ENCODE measurements around the gene DOK3.

The DOK3 gene

DNA sequence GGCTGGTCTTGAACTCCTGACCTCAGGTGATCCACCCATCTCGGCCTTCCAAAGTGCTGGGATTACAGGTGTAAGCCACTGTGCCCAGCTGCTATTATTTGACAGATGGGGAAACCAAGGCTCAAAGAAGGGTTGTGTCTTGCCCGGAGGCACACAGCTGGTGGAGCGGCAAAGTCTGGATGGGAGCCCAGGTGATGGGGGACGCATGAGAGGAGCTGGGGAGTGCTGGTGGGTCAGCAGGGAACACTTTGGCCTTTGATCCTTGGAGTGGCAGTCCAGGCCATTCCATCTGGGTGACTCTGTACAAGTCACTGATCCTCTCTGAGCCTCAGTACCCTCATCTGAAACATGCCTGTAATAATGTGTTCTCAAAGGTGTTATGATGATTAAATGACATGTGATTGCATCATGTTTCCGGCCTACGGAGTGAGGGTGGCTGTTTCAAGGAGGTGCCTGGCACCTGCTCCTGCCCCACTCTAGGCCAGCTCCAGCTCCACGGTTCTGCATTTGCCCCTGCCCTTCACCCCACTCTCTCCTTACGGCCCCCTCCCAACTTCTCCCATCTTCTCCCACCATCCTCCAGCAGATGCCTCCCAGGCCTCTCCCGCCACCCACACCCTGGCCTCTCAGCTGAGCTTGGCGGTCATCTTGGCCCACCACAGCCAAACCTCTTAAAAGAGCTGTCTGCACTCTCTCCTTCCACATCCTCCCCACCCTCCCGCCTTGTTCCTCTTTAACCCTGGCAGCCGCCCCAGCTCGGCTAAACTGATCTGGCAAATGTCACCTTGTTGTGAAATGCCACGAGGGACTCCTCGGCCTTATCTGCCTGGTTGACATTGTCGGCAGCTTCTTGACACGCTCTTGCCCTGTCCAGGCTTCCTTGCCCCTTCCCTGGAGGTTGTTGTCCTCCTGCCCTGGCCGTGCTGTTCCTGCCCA lies 30.6 kb downstream of the DOK3 start:
- DNase-seq: peak; percentile 54

DNA sequence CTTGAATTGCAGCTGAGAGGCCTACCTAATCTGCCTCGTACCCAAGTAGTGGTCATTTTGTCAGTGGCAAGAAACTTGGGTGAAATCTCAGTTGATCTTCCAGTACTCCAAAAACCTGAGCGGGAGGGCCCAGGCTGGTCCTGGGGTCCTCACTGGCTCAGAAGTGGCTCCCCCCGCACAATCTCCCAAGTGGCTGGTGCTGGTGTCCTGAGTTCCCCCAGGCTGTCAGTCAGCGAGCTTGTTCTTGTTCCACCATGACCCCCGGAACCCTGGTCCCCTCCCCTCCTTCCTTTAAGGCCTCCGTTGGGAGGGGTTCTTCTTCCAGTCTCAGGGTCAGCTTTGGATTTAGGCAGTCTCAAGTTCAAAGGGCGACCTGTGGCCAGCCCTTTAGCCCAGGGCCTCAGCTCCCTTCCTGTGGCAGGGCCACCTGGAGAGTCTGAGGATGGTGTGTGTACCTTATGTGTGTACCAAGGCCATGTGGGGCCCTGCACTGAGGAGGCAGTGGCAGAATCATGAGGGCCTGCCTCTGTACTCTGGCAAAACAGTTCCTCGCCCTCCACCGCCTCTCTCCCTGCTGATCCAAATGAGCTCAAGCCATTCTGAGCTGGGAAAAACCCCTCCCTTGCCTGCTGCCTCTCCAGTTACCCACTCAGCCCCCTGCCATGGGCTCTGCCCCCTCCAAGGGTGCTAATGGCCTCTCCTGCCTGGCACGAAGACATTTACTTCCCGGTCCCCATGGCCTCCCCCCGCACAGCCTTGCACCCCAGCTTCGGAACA lies 31.7 kb downstream of the DOK3 start:
- DNase-seq: no peak

DNA sequence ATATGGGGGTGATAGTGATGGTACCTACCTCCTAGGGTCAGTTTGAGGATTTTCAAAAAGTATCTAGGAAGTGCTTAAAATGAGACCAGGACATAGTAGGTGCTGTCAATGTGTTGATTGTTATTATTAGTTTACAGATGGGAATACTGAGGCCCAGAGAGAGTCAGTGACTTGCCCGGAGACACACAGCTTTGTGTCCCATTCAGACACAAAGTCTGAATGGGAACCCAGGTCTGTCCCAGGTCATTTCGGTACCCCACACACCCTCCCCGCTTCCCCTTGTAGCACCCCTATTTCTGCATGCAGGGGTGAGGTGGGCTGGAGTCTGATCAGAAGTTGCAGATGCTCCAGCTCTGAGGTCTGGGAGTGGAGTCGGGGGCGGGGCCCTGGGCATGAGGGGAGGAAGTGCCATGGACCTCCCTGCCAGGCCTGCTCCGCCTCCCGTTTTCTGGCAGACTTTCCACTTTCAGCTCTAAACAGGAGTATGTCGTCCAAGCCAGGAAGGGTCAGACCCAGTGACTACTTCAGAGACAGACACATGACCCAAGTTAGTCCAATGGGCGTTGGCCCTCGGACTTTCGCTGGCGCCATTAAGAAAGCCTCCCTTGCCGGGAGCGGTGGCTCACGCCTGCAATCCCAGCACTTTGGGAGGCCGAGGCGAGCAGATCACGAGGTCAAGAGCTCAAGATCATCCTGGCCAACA lies 32.9 kb downstream of the DOK3 start:
- DNase-seq: no peak

DNA sequence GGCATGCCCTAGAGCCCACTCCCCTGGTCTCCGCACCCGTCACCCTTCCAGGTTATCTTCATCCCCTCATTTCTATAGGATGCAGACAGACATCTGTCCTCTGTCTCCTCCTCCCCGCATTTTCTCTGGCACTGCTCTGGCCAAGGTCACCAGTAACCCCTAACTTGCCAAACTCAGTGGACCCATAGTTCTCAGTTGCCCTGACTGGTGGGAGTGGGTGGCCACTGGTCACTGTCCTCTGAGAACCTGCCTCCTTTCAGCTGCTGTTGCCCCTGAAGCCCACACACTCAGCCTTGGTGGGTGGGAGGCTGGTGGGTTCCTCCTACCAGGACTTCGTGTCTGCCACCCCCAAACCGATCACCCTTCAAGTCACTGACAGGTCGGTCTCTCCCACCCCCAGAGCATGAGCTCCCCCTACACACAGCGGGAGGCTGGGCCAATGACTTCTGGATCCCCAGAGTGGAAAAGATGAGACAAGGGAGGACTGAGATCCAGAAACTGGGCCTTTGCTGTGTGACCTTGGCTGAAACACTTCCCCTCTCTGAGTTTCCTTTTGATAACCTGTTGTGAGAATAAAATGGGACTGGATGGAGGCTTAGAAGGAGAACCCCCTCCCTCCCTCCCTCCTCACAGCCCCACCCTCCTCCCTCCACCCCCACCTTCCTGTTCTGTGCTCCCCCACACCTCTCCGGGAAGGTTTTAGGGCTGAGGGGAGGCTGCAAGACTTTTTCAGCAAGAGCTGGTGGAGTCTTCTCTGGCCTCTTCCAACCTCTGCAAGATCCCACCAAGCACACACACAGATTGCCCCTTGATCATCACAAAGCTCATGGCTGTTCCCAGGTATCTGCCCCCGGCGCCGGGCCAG lies 33.8 kb downstream of the DOK3 start:
- no peak for DNase-seq

DNA sequence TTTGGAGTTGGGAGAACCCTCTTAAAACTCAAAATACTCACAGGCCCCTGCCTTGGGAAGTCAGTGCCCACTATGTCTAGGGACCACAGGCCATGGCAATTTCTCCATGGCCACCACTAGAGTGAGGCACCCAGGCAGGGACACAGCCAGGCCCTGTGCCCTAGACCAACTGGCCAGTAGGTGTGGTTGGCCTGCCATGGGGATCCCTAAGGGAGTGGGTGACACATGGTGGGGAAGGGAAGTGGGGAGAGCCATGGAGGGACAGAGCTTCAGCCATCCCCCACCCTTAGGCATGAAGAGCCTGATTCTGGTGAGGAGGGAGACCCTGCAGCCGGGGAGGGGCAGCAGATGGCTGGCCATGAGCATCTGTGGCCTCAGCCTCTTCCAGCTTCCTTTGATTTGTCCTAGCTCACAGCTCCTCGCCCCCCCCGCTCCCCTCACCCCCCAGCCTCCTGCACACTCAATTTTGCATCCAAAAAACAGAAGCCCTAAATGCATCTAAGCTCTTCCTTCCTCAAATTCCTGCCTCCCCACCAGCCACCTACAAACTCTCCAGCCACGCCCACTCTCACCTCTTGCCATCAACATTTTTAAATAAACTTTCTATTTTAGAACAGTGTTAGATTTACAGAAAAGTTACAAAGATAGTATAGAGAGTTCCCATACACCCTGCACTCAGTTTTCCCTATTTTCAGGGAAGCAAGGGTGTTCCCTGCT lies 34.6 kb downstream of the DOK3 start:
- DNase-seq: no peak

DNA sequence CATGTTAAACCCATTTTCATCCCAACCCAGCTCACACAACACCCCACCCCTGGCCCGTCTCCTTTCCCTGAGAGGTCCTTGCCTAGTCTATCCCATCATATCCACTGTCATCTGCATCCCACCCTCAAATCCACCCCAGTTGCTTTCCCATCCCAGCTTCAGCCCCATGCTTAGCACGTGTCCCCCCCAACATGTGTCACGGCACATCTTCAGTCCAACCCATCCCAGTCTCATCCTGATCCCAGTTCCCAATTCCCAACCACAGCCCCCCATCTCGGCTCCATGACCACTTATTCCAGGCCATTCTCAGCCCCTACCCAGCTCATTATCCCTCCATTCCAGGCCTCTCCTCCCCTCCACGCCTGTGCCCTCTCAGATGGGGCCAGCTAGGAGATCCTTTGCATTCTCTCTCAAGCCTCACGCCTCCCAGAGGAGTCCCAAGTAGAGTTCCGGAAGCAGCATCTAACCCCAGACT lies 35.6 kb downstream of the DOK3 start:
- DNase-seq: no peak

DNA sequence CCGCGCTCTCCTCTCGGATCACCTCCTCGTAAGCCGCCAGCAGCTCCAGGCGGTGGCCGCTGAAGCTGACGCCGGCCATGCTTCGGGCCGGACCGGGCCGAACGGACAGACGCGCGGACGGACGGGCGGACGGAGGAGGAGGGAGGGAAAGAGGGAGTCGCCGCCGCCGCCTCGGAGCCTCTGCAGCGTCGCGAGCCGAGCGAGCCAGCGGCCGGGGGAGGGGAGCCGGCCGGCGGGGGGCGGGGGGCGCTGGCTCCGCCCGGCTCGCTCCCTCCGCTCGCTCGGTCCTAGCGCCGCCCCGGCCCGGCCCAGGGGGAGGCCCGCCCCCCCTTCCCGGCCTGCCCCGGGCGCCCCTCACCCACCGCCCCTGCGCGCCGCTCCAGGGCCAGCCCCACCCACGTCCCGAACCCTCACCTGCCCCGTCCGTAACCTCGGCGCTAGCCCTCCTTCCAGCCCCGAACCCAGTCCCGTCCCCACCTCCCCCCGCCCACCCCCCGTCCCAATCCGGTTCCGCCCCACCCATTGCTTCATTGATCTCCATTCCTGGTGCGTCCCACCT lies 36.1 kb downstream of the DOK3 start, which contains the start of gene DBN1:
TSS of gene DBN1 (minus strand) at position 192 of the 559 bp plus-strand sequence. CDS start at position 79, 113 bp downstream.
- DNase-seq: no peak

DNA sequence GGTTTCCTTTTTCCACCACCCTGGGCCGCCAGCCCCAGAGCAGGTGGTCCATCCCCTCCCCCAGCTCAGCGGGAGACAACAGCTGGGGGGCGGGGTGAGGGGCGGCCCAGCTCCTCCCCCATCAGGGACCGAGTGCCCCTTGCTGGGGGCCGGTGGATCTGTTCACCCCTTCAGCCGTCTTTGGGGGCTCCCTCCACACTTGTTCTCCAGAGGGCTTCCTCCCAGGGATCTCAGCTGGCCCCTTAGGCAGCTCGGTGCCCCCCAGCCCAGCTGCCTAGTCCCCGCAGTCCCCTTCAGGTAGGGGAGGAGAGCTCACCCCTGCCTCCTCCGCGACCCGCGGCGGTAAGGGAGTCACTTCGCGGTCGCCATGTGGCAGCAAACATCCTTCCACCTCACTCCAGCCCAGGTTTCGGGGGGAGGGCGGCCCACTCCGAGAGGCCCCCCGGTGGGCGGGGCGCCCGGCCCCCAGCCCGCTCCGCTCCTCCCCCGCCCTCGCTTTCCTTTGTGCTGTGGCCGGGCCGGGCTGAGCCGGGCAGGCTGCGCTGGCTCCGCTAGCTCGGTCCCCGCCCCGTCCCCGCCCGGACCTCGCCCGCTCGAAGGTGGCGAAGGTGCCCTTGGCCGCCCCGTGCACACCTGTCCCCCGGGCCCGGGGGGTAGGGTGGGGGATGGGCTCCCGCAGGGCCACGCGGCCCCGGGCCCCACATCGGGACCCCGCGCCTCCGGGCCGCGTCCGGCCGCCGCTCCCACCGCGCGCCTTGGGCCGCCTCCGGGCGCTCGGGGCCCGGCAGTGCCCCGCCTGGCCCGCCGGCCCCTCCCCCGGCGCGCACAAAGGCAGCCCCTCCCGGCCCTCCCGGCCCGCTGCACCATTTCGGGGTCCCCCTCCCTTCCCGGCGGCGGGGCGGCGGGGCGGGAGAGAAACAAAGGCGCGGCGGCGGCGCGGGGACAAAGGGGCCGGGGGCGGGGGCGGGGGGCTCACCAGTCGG lies 36.9 kb downstream of the DOK3 start:
- DNase-seq: peak; percentile 40

DNA sequence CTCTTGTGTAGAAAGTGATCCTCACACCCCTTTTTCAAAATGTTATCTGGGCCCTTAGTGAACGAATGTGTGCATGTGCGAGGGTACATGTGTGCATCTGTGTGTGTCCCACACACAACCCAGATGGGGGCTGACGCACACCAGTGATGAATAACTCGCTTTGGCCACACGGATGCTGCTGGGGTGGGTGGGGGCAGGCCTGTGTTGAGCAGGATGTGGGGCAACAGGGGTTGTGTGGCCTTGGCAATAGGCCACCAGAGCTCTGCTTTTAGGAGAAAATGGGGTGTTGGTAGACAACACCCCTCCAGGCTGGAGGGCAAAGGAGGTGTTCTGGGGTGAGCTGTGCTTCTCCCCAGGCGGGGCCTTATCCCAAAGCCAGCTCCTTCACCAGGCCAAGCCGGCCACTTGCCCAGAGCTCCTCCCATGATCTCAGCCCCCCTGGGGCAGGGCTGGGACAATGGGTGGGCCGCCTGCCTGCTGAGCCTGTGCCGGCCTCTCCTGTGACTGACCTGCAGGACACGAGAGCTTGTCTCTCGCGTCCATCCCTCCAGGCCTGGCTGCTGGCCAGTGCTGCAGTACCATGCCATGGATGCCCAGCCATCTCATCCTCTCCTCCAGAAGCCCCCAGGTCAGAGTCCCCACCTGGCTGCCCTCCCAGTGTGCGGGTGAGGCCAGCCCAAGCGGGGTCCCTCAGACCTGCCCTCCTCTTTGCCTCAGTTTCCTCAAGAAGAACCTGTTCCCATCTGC lies 37.8 kb downstream of the DOK3 start:
- DNase-seq: no peak

DNA sequence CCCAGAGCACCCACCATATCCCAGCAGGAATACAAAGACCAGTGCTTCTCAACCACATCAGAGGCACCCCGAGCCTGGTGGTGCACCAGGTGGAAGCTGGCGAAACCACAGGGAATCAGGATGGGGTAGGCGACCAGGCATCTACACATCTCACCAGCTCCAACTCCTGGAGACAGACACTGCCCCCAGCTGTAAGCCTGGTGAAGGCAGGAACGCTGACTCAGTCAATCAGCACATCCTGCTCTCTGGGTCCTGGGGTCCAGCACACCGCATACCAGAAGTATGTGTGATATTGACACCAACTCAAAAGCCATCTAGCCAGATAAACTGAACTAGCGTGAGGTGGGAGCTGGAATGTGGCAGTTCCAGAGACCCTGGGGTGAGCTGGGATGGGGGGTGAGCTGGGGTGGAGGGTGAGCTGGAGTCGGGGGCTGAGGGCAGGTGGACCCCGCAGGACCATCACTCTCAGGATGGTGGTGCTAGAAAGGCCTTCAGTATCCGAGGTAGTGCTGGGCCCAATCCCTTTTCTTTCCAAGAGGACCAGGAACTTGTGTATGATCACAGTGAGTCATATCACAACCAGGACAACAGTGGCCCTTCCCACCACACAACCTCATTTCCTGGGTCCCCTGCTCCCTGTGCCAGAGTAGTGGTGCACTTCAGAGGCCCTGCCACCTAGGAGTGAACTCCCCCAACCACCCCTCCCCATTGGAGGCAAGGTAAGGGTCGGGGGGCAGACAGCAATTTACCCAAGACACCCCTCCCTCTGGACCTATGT lies 38.7 kb downstream of the DOK3 start:
- DNase-seq: no peak

DNA sequence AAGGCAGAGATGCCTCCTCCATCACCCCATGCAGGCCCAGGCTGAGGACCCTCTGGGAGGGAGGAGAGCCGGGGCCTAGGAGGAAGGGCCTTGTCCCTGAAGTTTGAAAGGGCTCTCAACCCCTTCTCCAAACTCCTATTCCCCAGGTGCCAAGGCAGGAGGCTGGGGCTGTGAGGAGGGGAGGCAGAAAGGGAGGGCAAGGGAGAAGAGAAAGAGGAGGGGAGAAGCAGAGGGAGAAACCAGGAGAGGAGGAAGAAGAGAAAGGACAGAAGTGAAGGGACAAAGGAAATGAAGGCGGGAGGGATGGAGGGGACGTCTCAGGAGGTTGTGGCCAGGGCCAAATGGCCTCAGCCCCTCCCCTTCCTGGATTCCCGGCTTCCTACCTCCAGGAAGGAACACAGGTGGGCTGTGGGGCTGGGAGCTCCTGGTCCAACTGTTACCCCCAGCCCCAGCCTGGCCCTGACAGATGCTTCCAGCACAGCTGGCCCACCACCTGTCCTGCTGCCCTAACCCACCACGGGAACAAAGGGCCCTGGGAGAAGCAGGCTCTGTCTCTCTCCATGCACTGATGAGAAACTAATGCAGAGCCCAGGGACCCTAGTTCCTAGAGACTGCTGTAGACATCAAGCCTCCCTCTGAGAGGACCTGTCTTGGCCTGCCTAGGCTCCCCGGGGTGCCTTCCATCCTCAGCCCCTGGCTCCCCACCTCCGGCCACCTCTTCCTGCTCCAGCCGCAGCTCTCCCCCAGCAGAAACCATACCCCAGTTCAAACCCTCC lies 39.7 kb downstream of the DOK3 start:
- no peak for DNase-seq

DNA sequence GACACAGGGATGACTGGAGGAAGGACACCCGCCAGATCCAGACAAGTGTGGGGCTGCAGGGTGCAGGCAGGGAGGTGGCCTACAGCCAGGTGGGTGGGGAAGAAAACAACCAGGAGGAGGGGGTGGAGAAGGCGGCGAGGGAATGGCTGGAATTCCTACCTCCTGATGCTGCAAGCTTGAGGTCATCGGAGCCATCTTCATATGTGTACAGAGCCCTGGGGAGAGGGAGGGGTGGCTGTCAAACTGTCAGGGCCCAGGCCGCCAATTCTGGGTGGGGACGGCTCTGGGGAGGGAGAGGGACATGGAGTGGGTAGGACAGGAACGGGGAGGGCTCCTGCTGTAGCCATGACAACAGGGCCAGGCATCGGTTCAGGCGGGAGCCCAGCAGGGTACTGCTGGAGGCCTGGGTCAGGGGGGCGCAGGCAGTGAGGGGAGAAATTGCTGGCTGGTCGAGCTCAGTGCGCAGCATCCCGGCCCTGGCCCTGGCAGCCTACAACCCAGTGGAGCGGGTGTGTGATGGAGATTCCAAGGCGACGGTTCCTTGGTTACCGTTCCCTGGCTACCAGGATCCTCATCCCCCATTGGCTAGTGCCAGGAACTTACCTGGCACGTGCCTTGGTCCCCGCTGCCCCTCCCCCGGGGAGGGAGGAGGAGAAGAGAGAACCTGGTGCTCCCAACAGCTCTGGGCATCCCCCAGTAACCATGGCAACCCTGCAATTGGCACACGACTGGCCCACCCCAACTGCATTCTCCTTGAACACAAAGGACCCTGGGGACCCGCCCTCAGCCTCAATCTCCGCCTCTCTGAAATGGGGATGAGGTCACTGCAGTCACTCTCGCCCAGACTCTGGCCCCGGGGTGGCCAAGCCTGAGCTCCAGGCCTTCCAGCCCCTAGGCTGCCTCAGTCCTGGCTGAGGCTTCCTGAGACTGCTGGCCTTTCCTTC lies 40.7 kb downstream of the DOK3 start:
- DNase-seq: no peak

DNA sequence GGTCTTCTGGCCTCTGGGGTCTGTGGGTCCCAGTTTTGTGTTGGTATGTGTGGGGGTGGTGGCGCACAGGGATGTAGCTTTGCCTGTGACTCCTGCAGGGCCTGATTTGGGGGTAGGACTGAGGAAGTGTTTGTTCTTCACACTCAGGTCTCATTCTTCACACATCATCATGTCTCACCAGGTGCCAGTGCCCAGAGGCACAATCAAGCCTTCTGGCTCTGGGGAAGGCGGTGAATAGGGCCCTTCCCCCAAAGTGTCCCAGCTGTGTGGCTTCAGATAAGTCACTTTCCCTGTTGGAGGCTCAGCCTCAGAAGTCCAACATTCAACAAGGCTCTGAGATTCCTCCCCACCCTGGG lies 41.3 kb downstream of the DOK3 start:
- DNase-seq: no peak

DNA sequence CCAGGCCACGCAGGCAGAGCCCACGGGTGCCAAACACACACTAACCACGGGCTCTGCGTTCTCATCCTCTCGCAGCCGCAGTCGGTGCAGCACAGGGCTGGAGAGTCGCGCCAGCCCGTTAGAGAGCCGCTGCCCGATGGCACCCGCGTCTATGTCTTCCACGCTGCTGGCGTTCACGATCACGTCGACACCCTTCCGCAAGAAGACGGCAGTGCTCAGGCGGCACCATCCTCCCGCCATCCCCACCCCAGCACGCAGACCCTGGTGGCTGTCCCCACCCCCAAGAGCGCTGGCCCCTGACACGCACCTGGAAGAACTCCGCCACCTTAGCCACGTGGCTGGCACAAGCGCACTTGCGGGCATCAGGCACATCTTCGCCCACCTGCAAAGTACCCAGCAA lies 42.2 kb downstream of the DOK3 start:
- DNase-seq: no peak

DNA sequence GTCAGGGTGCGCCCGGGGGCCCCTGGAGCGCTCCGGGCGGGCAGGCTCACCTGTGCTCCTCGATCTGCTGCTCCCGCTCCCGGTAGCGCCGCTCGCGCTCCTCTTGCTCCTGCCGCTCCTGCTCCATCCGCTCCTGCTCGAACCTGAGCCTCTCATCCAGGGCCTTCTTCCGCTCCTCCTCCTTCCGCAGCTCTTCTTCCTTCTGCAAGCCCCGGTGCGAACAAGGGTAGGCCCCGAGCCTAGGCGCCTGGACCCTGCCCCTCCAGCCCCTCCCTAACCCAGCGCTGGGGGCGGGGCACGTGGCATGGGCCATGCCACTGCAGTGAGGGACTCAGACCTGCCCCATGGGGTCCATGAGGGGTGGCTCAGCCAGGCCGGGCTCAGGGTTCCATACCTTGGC lies 42.8 kb downstream of the DOK3 start:
- DNase-seq: no peak

DNA sequence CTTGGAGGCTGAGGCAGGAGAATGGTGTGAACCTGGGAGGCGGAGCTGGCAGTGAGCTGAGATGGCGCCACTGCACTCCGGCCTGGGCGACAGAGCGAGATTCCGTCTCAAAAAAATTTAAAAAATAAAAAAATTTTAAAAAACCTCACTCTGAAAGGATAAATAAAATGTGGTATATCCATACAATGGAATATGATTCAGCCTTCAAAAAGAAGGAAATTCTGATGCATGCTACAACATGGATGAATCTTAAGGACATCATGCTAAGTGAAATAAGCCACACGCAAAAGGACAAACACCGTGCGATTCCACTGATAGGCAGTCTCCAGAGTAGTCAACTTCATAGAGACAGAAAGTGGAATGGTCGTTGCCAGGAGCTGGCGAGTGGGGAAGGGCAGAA lies 44.6 kb downstream of the DOK3 start:
- no peak for DNase-seq

Data from activated CD4-positive, alpha-beta T cell treated with anti-CD3 and anti-CD28 coated beads, Interleukin-2, amount 50 U/mL, for 16 hours (primary cell).